GM12891 (cell line): ENCODE measurements around the gene TFPT.
"Not testable (repeated sequence)": the region's sequence is repeated elsewhere in the genome, so short reads cannot be mapped to it uniquely, and the experiment has no call there.

ENCODE experiments used
- POLR2A ChIP-seq: IDR thresholded peaks from 2 replicates; pipeline ENCODE4 v1.6.1; 2011; ENCODE audit warnings: low read depth, low read length, control low read depth
- POLR2AphosphoS5 ChIP-seq: IDR thresholded peaks from 2 replicates; pipeline ENCODE4 v1.6.1; 2011; ENCODE audit warnings: low read depth, low read length, control low read depth
- TAF1 ChIP-seq: IDR thresholded peaks from 2 replicates; pipeline ENCODE4 v1.6.1; 2011; ENCODE audit warnings: low read depth, low read length, control low read depth

DNA sequence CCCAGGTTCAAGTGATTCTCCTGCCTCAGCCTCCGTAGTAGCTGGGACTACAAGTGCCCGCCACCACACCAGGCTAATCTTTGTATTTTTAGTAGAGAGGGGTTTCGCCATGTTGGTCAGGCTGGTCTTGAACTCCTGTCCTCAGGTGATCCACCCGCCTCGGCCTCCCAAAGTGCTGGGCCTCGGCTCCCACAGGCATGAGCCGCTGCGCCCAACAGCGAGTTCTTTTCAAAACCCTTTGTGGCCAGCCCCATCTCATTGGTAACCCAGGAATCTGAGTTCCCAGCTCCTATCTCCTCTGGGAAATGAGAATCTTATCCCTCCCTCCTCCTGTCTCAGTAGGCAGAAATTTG, 15.6 kb downstream of the TFPT start:
- TF ChIP-seq POLR2A, POLR2AphosphoS5, TAF1: not testable (repeated sequence)
